ENCODE results near the gene CLMP.

The CLMP gene

DNA sequence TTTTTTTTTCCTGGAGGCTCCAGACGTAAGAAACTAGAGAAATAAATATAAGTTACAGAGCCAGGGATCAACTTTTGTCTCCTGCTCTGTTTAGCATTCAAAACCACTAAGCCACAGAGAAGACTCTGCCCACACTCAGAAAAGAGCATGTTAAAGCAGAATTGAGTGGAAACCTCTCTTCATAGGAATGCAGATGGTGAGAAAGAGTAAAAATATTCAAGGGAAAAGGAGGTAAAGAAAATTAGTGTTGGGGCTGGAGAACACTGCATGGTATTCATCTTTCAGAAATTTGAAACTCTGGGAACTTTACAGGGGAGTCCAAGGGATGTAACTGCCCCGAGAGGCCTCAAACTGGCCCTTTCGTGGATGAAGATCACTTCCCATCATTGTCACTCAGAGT lies 65.1 kb downstream of the CLMP start:
- TF ChIP-seq TAF1 (IDR thresholded peaks at IDR 0.05; ENCODE audit: borderline replicate concordance, insufficient read depth, low read length) (no peak), POLR2AphosphoS5 (IDR thresholded peaks at IDR 0.05; ENCODE audit: low read depth, low read length) (no peak), SIN3A (IDR thresholded peaks at IDR 0.05; ENCODE audit: borderline replicate concordance, insufficient read depth, low read length) (no peak), FOXP2 (optimal IDR thresholded peaks at IDR 0.05; ENCODE audit: borderline replicate concordance, extremely low read depth, extremely low read length, insufficient read depth) (no peak)
- TF ChIP-seq, protein P1, sequence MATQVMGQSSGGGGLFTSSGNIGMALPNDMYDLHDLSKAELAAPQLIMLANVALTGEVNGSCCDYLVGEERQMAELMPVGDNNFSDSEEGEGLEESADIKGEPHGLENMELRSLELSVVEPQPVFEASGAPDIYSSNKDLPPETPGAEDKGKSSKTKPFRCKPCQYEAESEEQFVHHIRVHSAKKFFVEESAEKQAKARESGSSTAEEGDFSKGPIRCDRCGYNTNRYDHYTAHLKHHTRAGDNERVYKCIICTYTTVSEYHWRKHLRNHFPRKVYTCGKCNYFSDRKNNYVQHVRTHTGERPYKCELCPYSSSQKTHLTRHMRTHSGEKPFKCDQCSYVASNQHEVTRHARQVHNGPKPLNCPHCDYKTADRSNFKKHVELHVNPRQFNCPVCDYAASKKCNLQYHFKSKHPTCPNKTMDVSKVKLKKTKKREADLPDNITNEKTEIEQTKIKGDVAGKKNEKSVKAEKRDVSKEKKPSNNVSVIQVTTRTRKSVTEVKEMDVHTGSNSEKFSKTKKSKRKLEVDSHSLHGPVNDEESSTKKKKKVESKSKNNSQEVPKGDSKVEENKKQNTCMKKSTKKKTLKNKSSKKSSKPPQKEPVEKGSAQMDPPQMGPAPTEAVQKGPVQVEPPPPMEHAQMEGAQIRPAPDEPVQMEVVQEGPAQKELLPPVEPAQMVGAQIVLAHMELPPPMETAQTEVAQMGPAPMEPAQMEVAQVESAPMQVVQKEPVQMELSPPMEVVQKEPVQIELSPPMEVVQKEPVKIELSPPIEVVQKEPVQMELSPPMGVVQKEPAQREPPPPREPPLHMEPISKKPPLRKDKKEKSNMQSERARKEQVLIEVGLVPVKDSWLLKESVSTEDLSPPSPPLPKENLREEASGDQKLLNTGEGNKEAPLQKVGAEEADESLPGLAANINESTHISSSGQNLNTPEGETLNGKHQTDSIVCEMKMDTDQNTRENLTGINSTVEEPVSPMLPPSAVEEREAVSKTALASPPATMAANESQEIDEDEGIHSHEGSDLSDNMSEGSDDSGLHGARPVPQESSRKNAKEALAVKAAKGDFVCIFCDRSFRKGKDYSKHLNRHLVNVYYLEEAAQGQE (IDR thresholded peaks at IDR 0.05; ENCODE audit: insufficient read depth in 1 of 2, low read depth in 2 of 2, low read length in 2 of 2), result no peak

DNA sequence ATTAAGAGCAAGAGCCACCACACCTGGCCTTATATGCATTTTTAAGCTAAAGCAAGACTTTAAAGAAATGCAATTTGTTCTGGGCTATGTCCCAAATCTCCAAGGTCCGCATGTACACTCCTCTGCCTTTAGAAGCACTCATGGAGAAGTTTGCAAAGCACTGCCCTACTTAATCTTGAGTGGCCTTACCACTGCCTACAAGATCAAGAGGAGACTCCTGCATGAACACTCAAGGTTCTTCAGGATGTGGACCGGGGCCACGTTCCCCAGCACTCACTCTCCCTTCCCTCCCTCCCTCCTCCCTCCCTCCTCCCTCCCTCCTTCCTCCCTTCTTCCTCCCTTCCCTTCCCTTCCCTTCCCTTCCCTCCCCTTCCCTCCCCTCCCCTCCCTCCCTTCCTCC lies 69.9 kb downstream of the CLMP start:
- no peak for TF ChIP-seq POLR2AphosphoS5 (IDR thresholded peaks at IDR 0.05; ENCODE audit: low read depth, low read length)
- no peak for TF ChIP-seq SIN3A (IDR thresholded peaks at IDR 0.05; ENCODE audit: borderline replicate concordance, insufficient read depth, low read length)
- TF ChIP-seq FOXP2 (optimal IDR thresholded peaks at IDR 0.05; ENCODE audit: borderline replicate concordance, extremely low read depth, extremely low read length, insufficient read depth), result no peak
- no peak for TF ChIP-seq TAF1 (IDR thresholded peaks at IDR 0.05; ENCODE audit: borderline replicate concordance, insufficient read depth, low read length)
- TF ChIP-seq, protein P1 (IDR thresholded peaks at IDR 0.05; ENCODE audit: insufficient read depth in 1 of 2, low read depth in 2 of 2, low read length in 2 of 2), result no peak

DNA sequence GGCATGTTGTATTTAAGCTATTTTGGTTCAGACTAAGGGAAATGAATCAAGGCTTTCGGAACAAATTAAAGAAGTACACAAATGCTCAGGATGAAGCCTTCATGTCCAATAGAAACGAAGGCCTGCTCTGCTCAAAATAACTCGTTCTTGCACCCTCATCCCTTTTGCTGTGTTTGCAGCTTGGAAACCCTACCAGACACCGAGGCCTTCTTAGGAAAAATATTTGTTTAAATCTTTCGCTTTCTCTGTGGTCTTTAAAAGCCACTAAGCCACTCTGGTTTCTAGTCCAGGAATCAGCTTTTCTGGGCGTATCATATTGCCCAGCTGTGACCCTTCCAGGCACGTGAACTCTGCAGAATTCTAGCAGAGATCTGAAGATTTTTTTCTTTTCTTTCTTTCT lies 72.2 kb downstream of the CLMP start:
- TF ChIP-seq FOXP2 (optimal IDR thresholded peaks at IDR 0.05; ENCODE audit: borderline replicate concordance, extremely low read depth, extremely low read length, insufficient read depth), result no peak
- TF ChIP-seq POLR2AphosphoS5 (IDR thresholded peaks at IDR 0.05; ENCODE audit: low read depth, low read length), result no peak
- no peak for TF ChIP-seq TAF1 (IDR thresholded peaks at IDR 0.05; ENCODE audit: borderline replicate concordance, insufficient read depth, low read length)
- TF ChIP-seq, protein P1 (IDR thresholded peaks at IDR 0.05; ENCODE audit: insufficient read depth in 1 of 2, low read depth in 2 of 2, low read length in 2 of 2), result no peak
- no peak for TF ChIP-seq SIN3A (IDR thresholded peaks at IDR 0.05; ENCODE audit: borderline replicate concordance, insufficient read depth, low read length)

DNA sequence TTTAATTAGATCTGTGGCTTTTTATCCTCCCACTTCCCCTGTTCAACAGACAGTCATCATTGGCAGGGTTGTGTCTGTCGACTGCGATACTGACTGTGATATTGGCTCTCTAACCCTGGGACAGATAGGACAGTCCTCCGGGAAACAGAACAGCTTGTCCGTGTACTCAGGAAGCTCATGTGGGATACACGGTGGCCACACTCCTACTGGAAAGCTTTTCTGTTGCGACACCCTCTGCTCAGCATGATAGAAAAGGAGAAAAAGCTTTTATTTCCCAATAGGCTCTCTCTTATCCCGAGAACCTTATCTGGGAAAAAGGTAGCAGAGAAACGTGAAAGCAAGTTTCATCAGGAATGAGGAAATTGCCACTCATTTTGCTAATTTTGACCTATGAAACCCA lies 72.7 kb downstream of the CLMP start:
- TF ChIP-seq TAF1 (IDR thresholded peaks at IDR 0.05; ENCODE audit: borderline replicate concordance, insufficient read depth, low read length), result no peak
- no peak for TF ChIP-seq POLR2AphosphoS5 (IDR thresholded peaks at IDR 0.05; ENCODE audit: low read depth, low read length)
- TF ChIP-seq, protein P1 (IDR thresholded peaks at IDR 0.05; ENCODE audit: insufficient read depth in 1 of 2, low read depth in 2 of 2, low read length in 2 of 2), result 0 out of 4 replicates have a peak, but pooled peaks of 1 of the 2 experiments have one; percentile 27
- no peak for TF ChIP-seq FOXP2 (optimal IDR thresholded peaks at IDR 0.05; ENCODE audit: borderline replicate concordance, extremely low read depth, extremely low read length, insufficient read depth)

DNA sequence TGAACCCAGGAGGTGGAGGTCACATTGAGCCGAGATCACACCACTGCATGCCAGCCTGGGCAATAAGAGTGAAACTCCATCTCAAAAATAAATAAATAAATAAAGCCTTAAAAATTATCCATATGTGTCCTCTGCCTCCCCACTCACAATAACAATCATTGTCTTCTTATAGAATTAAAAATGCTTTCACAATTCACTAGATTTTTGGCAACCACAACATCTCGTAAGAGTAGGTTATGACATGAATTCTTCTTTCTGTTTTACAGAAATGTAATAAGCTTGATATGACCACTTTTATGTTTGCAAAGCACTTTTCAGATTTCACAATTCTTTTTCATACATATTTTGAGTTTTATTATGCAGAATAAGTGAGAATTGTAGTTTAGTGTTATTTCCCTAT lies 78.6 kb downstream of the CLMP start:
- TF ChIP-seq, protein P1 (IDR thresholded peaks at IDR 0.05; ENCODE audit: insufficient read depth in 1 of 2, low read depth in 2 of 2, low read length in 2 of 2), result no peak
- no peak for TF ChIP-seq FOXP2 (optimal IDR thresholded peaks at IDR 0.05; ENCODE audit: borderline replicate concordance, extremely low read depth, extremely low read length, insufficient read depth)
- no peak for TF ChIP-seq POLR2AphosphoS5 (IDR thresholded peaks at IDR 0.05; ENCODE audit: low read depth, low read length)
- no peak for TF ChIP-seq SIN3A (IDR thresholded peaks at IDR 0.05; ENCODE audit: borderline replicate concordance, insufficient read depth, low read length)
- TF ChIP-seq TAF1 (IDR thresholded peaks at IDR 0.05; ENCODE audit: borderline replicate concordance, insufficient read depth, low read length), result no peak

Measured in PFSK-1 (cell line).